ACHN (cell line): ENCODE measurements around the gene HSF2BP.
"Not testable (repeated sequence)": the region's sequence is repeated elsewhere in the genome, so short reads cannot be mapped to it uniquely, and the experiment has no call there.

ENCODE experiments used
- DNase-seq: peaks from one replicate; pipeline ENCODE4 v3.0.0-alpha.2; 2015
- in situ Hi-C: cut with HindIII; loops from 2 replicates; pipeline ENCODE4 v1.10.0; 2017; ENCODE audit warnings: low sequenced_read_pairs, low pct_ligation_motif_present, low pct_unique_long_range_greater_than_20kb

HSF2BP gene

GRCh38 chr21:43659136-43660000 is at the start of gene HSF2BP, which contains the start of gene RRP1B:
Gene HSF2BP, minus strand, starts transcription at chr21:43659488. Its CDS starts 1,392 bp downstream, at chr21:43658096.
Gene RRP1B, plus strand, starts transcription at chr21:43659560. Its CDS starts 105 bp downstream, at chr21:43659665.
- DNase-seq = peak; percentile 80
- in situ Hi-C loops = no loop called here

- in situ Hi-C loops = no loop called here
- DNase-seq = no peak
Measured at GRCh38 chr21:43708745-43709381, 49.6 kb upstream of the HSF2BP start.

- in situ Hi-C loops = no loop called here
- DNase-seq = no peak
Measured at GRCh38 chr21:43707462-43707861, 48.2 kb upstream of the HSF2BP start.

- in situ Hi-C loops = no loop called here
- DNase-seq = peak; percentile 35
Measured at GRCh38 chr21:43703035-43703880, 44.0 kb upstream of the HSF2BP start.

GRCh38 chr21:43702785-43703034 is 43.4 kb upstream of the HSF2BP start:
- DNase-seq = no peak

GRCh38 chr21:43701936-43702784 is 42.9 kb upstream of the HSF2BP start:
- no peak for DNase-seq
- in situ Hi-C loops = no loop called here

More at GRCh38 chr21:43702785-43703034, 43.4 kb upstream of the HSF2BP start:
- in situ Hi-C loops = no loop called here

GRCh38 chr21:43699933-43700599 is 40.8 kb upstream of the HSF2BP start:
- in situ Hi-C loops = no loop called here
- no peak for DNase-seq

- DNase-seq, in situ Hi-C loops: not testable (repeated sequence)
Measured at GRCh38 chr21:43699492-43699777, 40.1 kb upstream of the HSF2BP start.

- in situ Hi-C loops = no loop called here
- no peak for DNase-seq
Measured at GRCh38 chr21:43697758-43698643, 38.7 kb upstream of the HSF2BP start.

- in situ Hi-C loops = no loop called here
- DNase-seq = no peak
Measured at GRCh38 chr21:43696214-43696613, 36.9 kb upstream of the HSF2BP start.

GRCh38 chr21:43694437-43695079 is 35.3 kb upstream of the HSF2BP start:
- DNase-seq = no peak
- in situ Hi-C loops = no loop called here

- no peak for DNase-seq
- in situ Hi-C loops = no loop called here
Measured at GRCh38 chr21:43693981-43694380, 34.7 kb upstream of the HSF2BP start.

GRCh38 chr21:43692949-43693348 is 33.7 kb upstream of the HSF2BP start:
- in situ Hi-C loops = no loop called here
- DNase-seq = no peak

GRCh38 chr21:43691801-43692200 is 32.5 kb upstream of the HSF2BP start:
- DNase-seq = no peak
- in situ Hi-C loops = no loop called here

- no peak for DNase-seq
- in situ Hi-C loops = no loop called here
Measured at GRCh38 chr21:43691086-43691795, 32.0 kb upstream of the HSF2BP start.

- DNase-seq = no peak
- in situ Hi-C loops = no loop called here
Measured at GRCh38 chr21:43690346-43690745, 31.1 kb upstream of the HSF2BP start.
